GM19099 (cell line): Measurements from ENCODE around the gene CD34.

Source experiments
- POLR2A ChIP-seq: IDR thresholded peaks from 3 replicates; pipeline ENCODE4 v1.6.1; 2011; ENCODE audit warnings: low read depth; ENCODE audit not compliant: insufficient read length; ENCODE audit errors: extremely low read depth

Gene CD34

DNA sequence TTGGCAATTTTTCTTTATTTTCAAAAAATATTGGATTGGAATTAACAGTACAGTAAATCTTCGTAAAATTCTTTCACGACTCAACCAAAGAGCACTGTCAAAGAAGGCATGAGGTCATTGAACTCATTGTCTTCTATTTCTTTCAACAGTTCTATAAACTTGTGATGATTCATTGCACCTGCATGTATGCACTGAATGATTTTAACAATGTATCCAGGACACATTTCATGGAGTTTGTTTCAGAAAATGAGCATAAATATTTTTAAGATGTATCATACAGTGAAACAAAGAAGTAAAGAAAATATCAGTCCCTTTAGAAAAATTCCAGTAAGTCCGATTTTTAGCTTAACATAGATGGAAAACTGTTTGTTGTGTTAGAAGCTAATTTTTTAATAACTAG is 33.6 kb upstream of the CD34 start:
- no peak for TF ChIP-seq POLR2A

GRCh38 chr1:207941665-207942064 is 30.7 kb upstream of the CD34 start:
- TF ChIP-seq POLR2A, result no peak

DNA sequence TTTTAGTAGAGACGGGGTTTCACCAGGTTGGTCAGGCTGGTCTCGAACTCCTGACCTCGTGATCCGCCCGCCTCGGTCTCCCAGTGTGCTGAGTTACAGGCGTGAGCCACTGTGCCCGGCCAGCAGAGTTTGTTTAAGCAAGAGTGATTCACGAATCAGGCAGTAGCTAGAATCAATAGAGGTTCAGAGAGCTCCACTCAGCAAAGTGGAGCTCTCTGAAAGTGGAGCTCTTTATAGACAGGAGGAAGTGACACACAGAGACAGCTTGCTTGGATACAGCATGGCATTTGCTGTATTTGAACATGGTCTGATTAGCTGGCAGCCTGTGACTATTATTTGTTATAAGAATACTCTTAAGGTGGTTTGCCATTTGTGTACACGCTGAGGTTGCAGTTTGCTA is 27.1 kb upstream of the CD34 start:
- no peak for TF ChIP-seq POLR2A

- TF ChIP-seq POLR2A, result no peak
Observed at GRCh38 chr1:207937204-207937603, 26.3 kb upstream of the CD34 start.

DNA sequence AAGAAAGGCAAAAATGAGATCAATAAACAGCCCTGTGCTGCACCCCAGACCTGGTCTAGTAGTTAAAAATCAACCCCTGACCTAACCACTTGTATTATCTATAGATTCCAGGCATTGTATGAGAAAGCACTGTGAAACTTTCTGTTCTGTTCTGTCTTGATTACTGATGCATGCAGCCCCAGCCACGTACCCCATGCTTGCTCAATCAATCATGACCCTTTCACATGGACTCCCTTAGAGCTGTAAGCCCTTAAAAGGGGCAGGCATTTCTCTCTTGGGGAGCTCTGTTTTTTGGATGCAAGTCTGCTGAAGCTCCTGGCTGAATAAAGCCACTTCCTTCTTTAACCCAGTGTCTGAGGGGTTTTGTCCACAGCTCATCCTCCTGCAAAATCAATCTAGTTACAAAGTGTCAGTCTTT is 24.2 kb upstream of the CD34 start:
- TF ChIP-seq POLR2A, result no peak

DNA sequence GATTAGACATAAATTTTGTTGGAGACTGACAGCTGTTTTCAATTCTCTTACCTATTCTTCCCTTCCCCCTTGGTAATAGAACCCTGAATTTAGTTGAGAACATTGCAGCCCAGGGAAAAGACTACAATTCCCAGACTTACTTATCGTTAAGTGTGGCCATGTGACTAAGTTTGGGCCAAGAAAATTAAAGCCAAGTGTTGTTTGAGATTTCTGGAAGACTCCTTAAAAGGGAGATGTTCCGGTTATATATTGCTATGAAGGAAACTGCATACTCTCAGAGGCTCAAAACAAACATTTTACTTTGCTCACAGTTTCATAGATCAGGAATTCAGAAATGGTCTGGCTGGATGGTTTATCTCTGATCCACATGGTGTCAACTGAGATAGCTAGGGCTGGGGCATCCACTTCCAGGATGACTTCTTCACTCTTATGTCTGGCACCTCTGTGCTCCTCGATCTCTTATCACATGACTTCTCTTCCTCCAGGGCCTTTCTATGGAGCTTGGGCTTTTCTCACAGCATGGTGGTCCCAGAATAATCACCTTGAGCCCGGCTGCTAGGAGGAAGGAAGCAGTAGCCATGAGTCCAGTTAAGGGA is 22.4 kb upstream of the CD34 start:
- TF ChIP-seq POLR2A, result no peak

DNA sequence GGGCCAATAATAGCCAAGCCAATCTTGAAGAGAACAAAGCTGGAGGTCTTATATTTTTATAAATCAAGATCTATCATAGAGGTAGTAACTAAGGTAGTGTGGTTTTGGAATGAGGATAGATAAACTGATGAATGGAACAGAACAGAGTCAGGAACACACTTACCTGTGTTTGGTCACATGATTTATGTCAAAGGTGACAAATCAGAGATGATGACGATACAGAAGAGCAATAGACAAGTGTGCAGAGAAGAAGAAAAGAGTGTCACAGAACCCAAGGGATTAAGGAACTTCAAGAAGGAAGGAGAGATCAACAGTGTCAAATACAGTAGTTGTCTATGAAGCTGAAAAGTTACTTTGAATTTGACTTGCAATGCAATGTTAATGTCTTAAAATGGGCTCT is 16.1 kb upstream of the CD34 start:
- no peak for TF ChIP-seq POLR2A

- no peak for TF ChIP-seq POLR2A
Observed at GRCh38 chr1:207925210-207925609, 14.3 kb upstream of the CD34 start.

GRCh38 chr1:207923561-207923960 is 12.6 kb upstream of the CD34 start:
- TF ChIP-seq POLR2A, result no peak

GRCh38 chr1:207923121-207923520 is 12.2 kb upstream of the CD34 start:
- TF ChIP-seq POLR2A, result no peak

- no peak for TF ChIP-seq POLR2A
Observed at GRCh38 chr1:207922554-207922953, 11.6 kb upstream of the CD34 start.

- no peak for TF ChIP-seq POLR2A
Observed at GRCh38 chr1:207921321-207921720, 10.4 kb upstream of the CD34 start.

DNA sequence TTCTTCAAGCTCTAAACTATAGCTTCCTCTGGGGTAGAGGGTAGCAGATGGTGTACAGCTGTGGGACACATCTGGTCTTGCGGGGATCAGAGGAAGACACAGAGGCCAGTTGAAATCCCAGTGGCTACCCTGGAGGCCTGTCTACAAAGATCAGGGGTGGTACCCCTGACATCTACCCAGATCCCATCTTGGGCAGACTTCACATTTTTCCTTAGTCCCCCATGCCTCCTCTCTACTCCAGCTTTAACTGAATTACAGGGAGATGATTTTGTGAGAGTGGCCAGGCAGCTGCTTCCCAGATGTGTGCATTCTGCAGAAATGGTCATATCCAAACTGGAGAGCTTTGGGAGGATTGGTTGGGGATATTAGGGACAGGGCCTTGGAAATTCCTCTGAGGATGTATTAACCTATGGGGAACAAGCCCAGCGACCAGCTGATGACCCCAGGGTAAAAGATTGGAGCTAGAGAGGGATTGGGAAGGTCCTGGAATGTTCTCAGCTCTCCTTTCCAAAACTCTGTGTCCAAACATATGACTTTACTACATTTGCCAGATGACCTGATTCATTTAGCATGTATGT is 9.6 kb upstream of the CD34 start:
- TF ChIP-seq POLR2A, result no peak

DNA sequence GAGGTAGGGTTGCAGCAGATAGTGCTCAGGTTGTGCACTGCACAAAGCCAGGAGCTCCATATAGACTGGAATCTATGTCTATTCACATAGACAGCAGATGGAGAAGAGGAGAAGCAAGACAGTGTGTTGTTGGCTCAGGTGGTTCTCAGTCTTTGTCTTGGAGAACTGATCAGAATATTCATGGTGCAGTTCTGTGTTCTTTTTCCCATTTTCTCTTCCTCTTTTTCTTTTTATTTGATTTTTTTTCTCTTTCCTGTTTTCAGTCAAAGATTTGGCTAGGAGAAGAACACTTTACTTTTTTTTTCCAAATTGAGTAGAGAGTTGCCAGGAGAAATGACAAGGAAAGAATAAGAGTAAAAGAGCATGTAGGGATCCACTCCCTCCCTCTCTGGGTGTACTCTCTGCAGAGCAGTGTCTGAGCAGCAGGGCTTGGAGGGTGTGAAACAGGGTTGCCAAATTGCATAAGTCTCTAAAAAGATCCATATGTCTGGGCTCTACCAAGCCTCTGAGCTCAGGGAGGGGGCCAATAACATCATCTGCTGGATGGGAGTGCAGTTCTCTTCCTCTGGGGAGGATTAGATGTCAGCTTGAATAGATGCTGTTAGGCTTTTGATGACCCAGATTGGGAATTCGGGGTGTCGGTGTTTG is 8.7 kb upstream of the CD34 start:
- no peak for TF ChIP-seq POLR2A

DNA sequence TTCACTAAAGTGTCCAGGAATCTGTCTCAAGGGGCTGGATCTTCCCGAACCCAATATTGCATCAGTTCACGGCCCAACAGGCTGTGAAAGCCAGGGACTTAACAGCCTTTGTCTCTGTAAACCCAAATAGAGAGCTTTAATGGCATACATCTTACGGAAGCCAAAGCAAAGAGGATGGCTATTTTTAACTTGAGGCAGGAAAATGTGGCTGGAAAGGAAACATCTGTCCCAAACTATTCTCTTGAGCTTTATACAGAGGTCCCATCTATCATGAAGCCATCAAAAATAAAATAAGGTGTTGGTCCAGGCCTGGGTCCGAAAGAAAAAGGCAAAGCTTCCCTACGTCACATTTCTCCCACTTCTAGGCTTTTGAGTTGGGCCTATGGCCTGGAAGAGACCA is 7.7 kb upstream of the CD34 start:
- no peak for TF ChIP-seq POLR2A

DNA sequence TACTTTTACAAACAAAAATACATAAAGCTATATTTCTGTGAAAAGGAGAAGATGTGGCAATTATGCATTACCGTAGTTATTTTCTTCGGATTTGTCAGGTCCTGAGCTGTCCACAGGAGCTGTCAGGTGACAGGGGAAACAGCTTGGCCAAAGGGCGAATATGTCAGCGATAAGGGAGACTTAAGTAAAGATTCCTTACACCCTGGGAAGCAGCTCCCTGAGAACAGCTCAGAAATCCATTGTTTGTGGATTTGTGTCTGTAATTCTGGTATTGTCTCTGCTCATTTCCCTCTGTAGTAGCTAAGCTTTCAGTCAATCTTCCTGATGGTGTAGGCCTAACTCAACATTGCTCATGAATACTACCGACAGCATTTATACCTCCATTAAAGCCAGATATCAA is 7.1 kb upstream of the CD34 start:
- no peak for TF ChIP-seq POLR2A
